H9 (cell line): ENCODE measurements around the gene CFAP97D2. TPM values are rescaled to one million over a fixed set of nuclear protein-coding genes. Genes with fewer than 3 reads are reported as not detected.

ENCODE experiments used
- DNase-seq: peaks from one replicate; pipeline ENCODE4 v3.0.0-alpha.2; 2017
- H2AFZ ChIP-seq: one replicate; pipeline ENCODE4 v1.6.1; 2013; ENCODE audit warnings: mild to moderate bottlenecking, low read length, control low read depth, moderate library complexity
- H2AK5ac ChIP-seq: 2 replicates; pipeline ENCODE4 v1.6.1; 2013; ENCODE audit warnings: low read length, control low read depth, mixed read lengths; ENCODE audit not compliant: insufficient read length
- H2BK120ac ChIP-seq: one replicate; pipeline ENCODE4 v1.6.1; 2013; ENCODE audit warnings: low read depth, mild to moderate bottlenecking, low read length, control low read depth, inconsistent platforms; ENCODE audit not compliant: poor library complexity, severe bottlenecking
- H2BK12ac ChIP-seq: 2 replicates; pipeline ENCODE4 v1.6.1; 2013; ENCODE audit warnings: low read length, control low read depth, mixed read lengths, low read depth; ENCODE audit not compliant: insufficient read length
- H2BK15ac ChIP-seq: 2 replicates; pipeline ENCODE4 v1.6.1; 2013; ENCODE audit warnings: low read depth, low read length, control low read depth
- H2BK20ac ChIP-seq: one replicate; pipeline ENCODE4 v1.6.1; 2013; ENCODE audit warnings: low read depth, mild to moderate bottlenecking, low read length, control low read depth, inconsistent platforms; ENCODE audit not compliant: poor library complexity, severe bottlenecking
- H2BK5ac ChIP-seq: 2 replicates; pipeline ENCODE4 v1.6.1; 2013; ENCODE audit warnings: low read length, control low read depth, mixed read lengths; ENCODE audit not compliant: insufficient read length
- H3K14ac ChIP-seq: 2 replicates; pipeline ENCODE4 v1.6.1; 2013; ENCODE audit warnings: low read length, control low read depth; ENCODE audit not compliant: insufficient read depth
- H3K18ac ChIP-seq: 2 replicates; pipeline ENCODE4 v1.6.1; 2013; ENCODE audit warnings: low read depth, mild to moderate bottlenecking, mixed read lengths, low read length, control low read depth; ENCODE audit not compliant: insufficient read length
- H3K23ac ChIP-seq: 2 replicates; pipeline ENCODE4 v1.6.1; 2013; ENCODE audit warnings: low read length, control low read depth, mixed read lengths, low read depth; ENCODE audit not compliant: insufficient read length
- H3K23me2 ChIP-seq: 2 replicates; pipeline ENCODE4 v1.6.1; 2013; ENCODE audit warnings: low read depth, mild to moderate bottlenecking, mixed read lengths, low read length, control low read depth; ENCODE audit not compliant: insufficient read length, poor library complexity, severe bottlenecking
- H3K27ac ChIP-seq: 2 replicates; pipeline ENCODE4 v1.5.1; 2013; ENCODE audit warnings: low read length, control low read depth, mixed read lengths, low read depth; ENCODE audit not compliant: insufficient read length
- H3K27me3 ChIP-seq: 2 replicates; pipeline ENCODE4 v1.6.1; 2013; ENCODE audit warnings: low read length, control low read depth, inconsistent platforms; ENCODE audit not compliant: insufficient read depth
- H3K4ac ChIP-seq: 2 replicates; pipeline ENCODE4 v1.6.1; 2013; ENCODE audit warnings: low read depth, mild to moderate bottlenecking, control low read depth, inconsistent platforms, low read length, moderate library complexity
- H3K4me1 ChIP-seq: 2 replicates; pipeline ENCODE4 v1.6.1; 2013; ENCODE audit warnings: low read length, control low read depth, inconsistent platforms; ENCODE audit not compliant: insufficient read depth
- H3K4me2 ChIP-seq: 2 replicates; pipeline ENCODE4 v1.6.1; 2013; ENCODE audit warnings: low read length, control low read depth, mixed read lengths; ENCODE audit not compliant: insufficient read length, insufficient read depth
- H3K56ac ChIP-seq: 2 replicates; pipeline ENCODE4 v1.6.1; 2013; ENCODE audit warnings: low read depth, mild to moderate bottlenecking, mixed read lengths, low read length, control low read depth; ENCODE audit not compliant: insufficient read length
- H3K79me1 ChIP-seq: 2 replicates; pipeline ENCODE4 v1.6.1; 2013; ENCODE audit warnings: low read depth, mild to moderate bottlenecking, moderate library complexity, low read length, control low read depth, inconsistent platforms; ENCODE audit not compliant: insufficient read depth, poor library complexity, severe bottlenecking
- H3K79me2 ChIP-seq: 2 replicates; pipeline ENCODE4 v1.6.1; 2013; ENCODE audit warnings: low read length, control low read depth, inconsistent platforms; ENCODE audit not compliant: insufficient read depth
- H3K9ac ChIP-seq: 2 replicates; pipeline ENCODE4 v1.6.1; 2013; ENCODE audit warnings: low read length, control low read depth, mixed read lengths; ENCODE audit not compliant: insufficient read length; ENCODE audit errors: extremely low read depth
- H3K9me3 ChIP-seq: one replicate; pipeline ENCODE4 v1.6.1; 2013; ENCODE audit warnings: low read depth, low read length, inconsistent platforms; ENCODE audit not compliant: control insufficient read depth
- H3T11ph ChIP-seq: one replicate; pipeline ENCODE4 v1.6.1; 2013; ENCODE audit warnings: mild to moderate bottlenecking, low read length, control low read depth, inconsistent platforms
- H4K20me1 ChIP-seq: one replicate; pipeline ENCODE4 v1.6.1; 2013; ENCODE audit not compliant: control insufficient read depth, insufficient read length, insufficient read depth
- H4K5ac ChIP-seq: 2 replicates; pipeline ENCODE4 v1.6.1; 2013; ENCODE audit warnings: low read depth, mild to moderate bottlenecking, mixed read lengths, low read length, control low read depth; ENCODE audit not compliant: insufficient read length
- H4K8ac ChIP-seq: replicated peaks from 2 replicates; pipeline ENCODE4 v1.6.1; 2013; ENCODE audit warnings: low read length, control low read depth, mixed read lengths, low read depth; ENCODE audit not compliant: insufficient read length
- H4K91ac ChIP-seq: 2 replicates; pipeline ENCODE4 v1.6.1; 2013; ENCODE audit warnings: low read depth, mild to moderate bottlenecking, moderate library complexity, mixed read lengths, low read length, control low read depth; ENCODE audit not compliant: insufficient read length
- H3K27ac Mint-ChIP-seq, 3 experiments: 2 replicates in 2 of 3; 3 replicates in 1 of 3; pipeline ENCODE4 v1.8.0; 2020 to 2021; ENCODE audit warnings: mixed read lengths in 3 of 3, mild to moderate bottlenecking in 1 of 3, moderate library complexity in 1 of 3
- H3K27me3 Mint-ChIP-seq: 2 replicates; pipeline ENCODE4 v1.8.0; 2021; ENCODE audit warnings: low read depth, mild to moderate bottlenecking, moderate library complexity, mixed read lengths
- H3K36me3 Mint-ChIP-seq, 3 experiments: 2 replicates in 2 of 3; 3 replicates in 1 of 3; pipeline ENCODE4 v1.8.0; 2020 to 2021; ENCODE audit warnings: low read depth in 3 of 3, mixed read lengths in 3 of 3; ENCODE audit not compliant: insufficient read depth in 1 of 3
- H3K4me1 Mint-ChIP-seq, 2 experiments: 2 replicates each; pipeline ENCODE4 v1.8.0; 2020; ENCODE audit warnings: mixed read lengths in 2 of 2
- H3K4me3 Mint-ChIP-seq, 2 experiments: 2 replicates in 1 of 2; 3 replicates in 1 of 2; pipeline ENCODE4 v1.8.0; 2020 to 2021; ENCODE audit warnings: mild to moderate bottlenecking in 2 of 2, mixed read lengths in 2 of 2, moderate library complexity in 1 of 2
- H3K9me3 Mint-ChIP-seq, 2 experiments: 2 replicates in 1 of 2; 3 replicates in 1 of 2; pipeline ENCODE4 v1.8.0; 2020; ENCODE audit warnings: mild to moderate bottlenecking in 2 of 2, mixed read lengths in 2 of 2, moderate library complexity in 1 of 2
- CTCF ChIP-seq: fragments of 200-600 bp; sonication (generic); conservative IDR thresholded peaks from 3 replicates; pipeline ENCODE4 v1.8.0; 2021; ENCODE audit warnings: antibody characterized with exemption, mild to moderate bottlenecking
- WGBS: extraction: QIAGEN DNeasy Blood & Tissue Kit; methylation state at CpG from one replicate; pipeline ENCODE4 v1.1.7; 2013; ENCODE audit warnings: missing lambda C conversion rate, low lambda C conversion rate, mixed read lengths; ENCODE audit not compliant: insufficient read length; ENCODE audit errors: extremely low coverage; 5-methylcytosine and 5-hydroxymethylcytosine counted together
- total RNA-seq: library from RNA; stranded (reverse); gene quantifications from 2 replicates; pipeline ENCODE4 v1.2.1, GENCODE V29; 2021

Gene CFAP97D2
- total RNA-seq, 1 experiment from 2014 or later: not detected

DNA sequence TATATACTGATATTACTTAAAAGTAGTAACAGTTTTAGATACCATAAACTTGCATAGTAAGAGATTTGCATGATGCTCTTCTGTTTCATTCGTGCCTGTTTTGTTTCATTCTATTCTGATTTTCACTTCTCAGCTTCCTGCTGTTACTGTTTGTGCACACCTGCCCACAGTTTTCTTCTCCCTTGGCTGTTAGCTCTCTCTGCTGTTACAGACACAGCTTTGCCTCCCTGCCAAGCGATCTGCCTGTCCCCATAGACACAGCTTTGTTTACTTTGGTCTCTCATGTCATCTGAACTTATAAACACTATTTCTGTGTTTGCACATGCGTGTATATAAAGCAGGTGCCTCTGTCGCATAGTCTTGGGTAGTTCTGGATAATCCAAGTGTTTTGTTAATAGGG, 80.9 kb downstream of the CFAP97D2 start:
- no peak overlapping the region for H3T11ph ChIP-seq
- H4K20me1 ChIP-seq: no peaks in the 10 kb centered on the region
- no peaks in the 10 kb centered on the region for H3K4me1 ChIP-seq
- Mint-ChIP-seq H3K27me3 (no peaks in the 10 kb centered on the region; the same call in 1 of the 2 replicates), H3K4me3 (no peak overlapping the region), H3K36me3 (peaks cover 42 to 87% (median 77%) of the 10 kb centered on the region in 3 experiments; a peak in 6 of 7 replicates), H3K9me3 (no peaks in the 10 kb centered on the region), H3K27ac (no peak overlapping the region), H3K4me1 (peaks cover 18 to 24% of the 10 kb centered on the region in 2 experiments)
- H2BK5ac ChIP-seq: no peak overlapping the region
- no CpG with 5 or more reads among the region's 4 CpGs for WGBS
- H2BK20ac ChIP-seq: no peak overlapping the region
- H2BK15ac ChIP-seq: no peak overlapping the region
- no peak overlapping the region for H3K27ac ChIP-seq
- no peak overlapping the region for H3K56ac ChIP-seq
- H4K91ac ChIP-seq: no peak overlapping the region
- no peak overlapping the region for H3K23ac ChIP-seq
- H3K23me2 ChIP-seq: no peaks in the 10 kb centered on the region
- no peaks in the 10 kb centered on the region for H3K27me3 ChIP-seq
- no peaks in the 10 kb centered on the region for H3K79me2 ChIP-seq
- no peak overlapping the region for H2BK120ac ChIP-seq
- TF ChIP-seq CTCF: no peak
- no peak overlapping the region for H3K18ac ChIP-seq
- H4K8ac ChIP-seq: no peak overlapping the region
- no peak overlapping the region for H4K5ac ChIP-seq
- H3K79me1 ChIP-seq: no peaks in the 10 kb centered on the region
- no peak overlapping the region for H3K14ac ChIP-seq
- no peaks in the 10 kb centered on the region for H3K9me3 ChIP-seq
- H3K9ac ChIP-seq: no peak overlapping the region
- no peak overlapping the region for H2AFZ ChIP-seq
- DNase-seq: no peak
- no peak overlapping the region for H2BK12ac ChIP-seq
- no peak overlapping the region for H3K4me2 ChIP-seq
- no peak overlapping the region for H3K4ac ChIP-seq
- H2AK5ac ChIP-seq: no peak overlapping the region
